Measurements from ENCODE around the gene CCDC85B.
"Not testable (repeated sequence)": the region's sequence is repeated elsewhere in the genome, so short reads cannot be mapped to it uniquely, and the experiment has no call there.

- TF ChIP-seq CTCF, POLR2A (IDR thresholded peaks at IDR 0.05): not testable (repeated sequence)
Measured at GRCh38 chr11:65892137-65892540, 1.7 kb downstream of the CCDC85B start.

Data from testis (tissue), 2 donors.